Stomach (tissue), 4 donors: Measurements from ENCODE around the gene PANK1.

Experiments used
- CTCF ChIP-seq, 7 experiments: fragments of 450-650 bp in 4 of 7; fragments of 200-600 bp in 3 of 7; sonication (generic) in 3 of 7; IDR thresholded peaks; one replicate each; pipeline ENCODE4 v1.5.1; 2016 to 2019; ENCODE audit warnings: antibody characterized with exemption in 7 of 7, control low read depth in 2 of 7, mild to moderate bottlenecking in 1 of 7
- EP300 ChIP-seq: sonication (generic); formaldehyde crosslinking; IDR thresholded peaks from one replicate; pipeline ENCODE4 v1.6.1; 2017; ENCODE audit warnings: antibody characterized with exemption
- POLR2A ChIP-seq, 4 donors: fragments of 450-650 bp; IDR thresholded peaks; one replicate each; pipeline ENCODE4 v1.6.1; 2016; ENCODE audit warnings: antibody characterized with exemption in 4 of 4, control low read depth in 2 of 4, mild to moderate bottlenecking in 1 of 4, moderate library complexity in 1 of 4
- POLR2AphosphoS5 ChIP-seq, 3 donors: sonication (generic); formaldehyde crosslinking; IDR thresholded peaks; one replicate each; pipeline ENCODE4 v1.6.1; 2016; ENCODE audit warnings: antibody characterized with exemption in 3 of 3

DNA sequence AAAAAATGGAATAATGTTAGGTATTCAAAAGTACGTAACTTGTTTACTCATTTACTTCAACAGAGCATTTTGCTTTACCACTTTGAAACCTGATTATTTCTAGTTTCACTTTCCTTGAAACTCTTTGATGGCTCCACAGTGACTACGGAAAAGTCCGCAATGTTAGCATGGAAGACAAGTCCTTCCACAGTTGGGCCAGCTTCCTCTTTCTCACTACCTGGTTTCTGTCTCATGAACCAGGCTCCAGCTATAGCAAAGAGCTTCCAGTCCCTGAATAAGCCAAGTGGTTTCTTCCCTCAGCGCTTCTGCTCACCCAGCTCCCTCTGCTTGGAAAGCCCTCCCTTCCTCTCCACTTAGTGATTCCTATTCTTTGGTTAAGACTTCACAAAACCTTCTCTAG is 64.8 kb downstream of the PANK1 start:
- no peak for TF ChIP-seq POLR2A (IDR thresholded peaks at IDR 0.05)
- TF ChIP-seq CTCF (IDR thresholded peaks at IDR 0.05): no peak
- TF ChIP-seq POLR2AphosphoS5 (IDR thresholded peaks at IDR 0.05): no peak
- TF ChIP-seq EP300: no peak
